Caco-2 (cell line): ENCODE data around the gene ANKS3. TPM values are rescaled to one million over a fixed set of nuclear protein-coding genes. Genes with fewer than 3 reads are reported as not detected.

Experiments used
- BruUV-seq: library from RNA; stranded (reverse); fragments of 400-500 nt; replicated peaks from 2 replicates; lab custom pipeline; 2021; lab: Mats Ljungman, UMichigan
- CTCF ChIA-PET: fragments of 300-600 bp; sonication (Branson Sonifier 250); formaldehyde crosslinking; loops from one replicate; lab custom pipeline; 2022; ENCODE audit warnings: antibody characterized with exemption; lab: Charles Lee
- POLR2A ChIA-PET: fragments of 300-600 bp; sonication (Branson Sonifier 250); formaldehyde crosslinking; loops from one replicate; lab custom pipeline; 2022; ENCODE audit warnings: antibody characterized with exemption; lab: Charles Lee
- DNase-seq, 2 experiments: peaks; one replicate each; pipeline versions ENCODE4 v3.0.0 to v3.0.0-alpha.2; 2020 to 2022
- H3K27me3 ChIP-seq: replicated peaks from 2 replicates; pipeline ENCODE4 v1.6.0; 2011; ENCODE audit warnings: low read length; ENCODE audit not compliant: control insufficient read depth, insufficient read depth
- H3K36me3 ChIP-seq: 2 replicates; pipeline ENCODE4 v1.5.1; 2011; ENCODE audit warnings: low read length; ENCODE audit not compliant: control insufficient read depth, insufficient read depth
- H3K4me1 ChIP-seq: fragments of 250-450 bp; sonication (Bioruptor Pico); 2 replicates; pipeline ENCODE4 v1.5.1; 2020; ENCODE audit warnings: mild to moderate bottlenecking
- H3K4me3 ChIP-seq: 2 replicates; pipeline ENCODE4 v1.5.1; 2011; ENCODE audit warnings: low read depth, mild to moderate bottlenecking, control low read depth, low read length
- H3K9me3 ChIP-seq: fragments of 250-450 bp; sonication (Bioruptor Pico); 2 replicates; pipeline ENCODE4 v1.5.1; 2020; ENCODE audit warnings: mild to moderate bottlenecking, moderate library complexity
- H3K27ac Mint-ChIP-seq: one replicate; pipeline ENCODE4 v1.8.0; 2022; ENCODE audit warnings: mixed read lengths; ENCODE audit not compliant: unreplicated experiment
- H3K27me3 Mint-ChIP-seq: one replicate; pipeline ENCODE4 v1.8.0; 2022; ENCODE audit warnings: mixed read lengths; ENCODE audit not compliant: insufficient read depth, unreplicated experiment
- H3K36me3 Mint-ChIP-seq: one replicate; pipeline ENCODE4 v1.8.0; 2022; ENCODE audit warnings: mild to moderate bottlenecking, mixed read lengths; ENCODE audit not compliant: insufficient read depth, unreplicated experiment
- H3K4me1 Mint-ChIP-seq: one replicate; pipeline ENCODE4 v1.8.0; 2022; ENCODE audit warnings: low read depth, mixed read lengths; ENCODE audit not compliant: unreplicated experiment
- H3K4me3 Mint-ChIP-seq: one replicate; pipeline ENCODE4 v1.8.0; 2022; ENCODE audit warnings: mild to moderate bottlenecking, moderate library complexity, mixed read lengths; ENCODE audit not compliant: unreplicated experiment
- H3K9me3 Mint-ChIP-seq: one replicate; pipeline ENCODE4 v1.8.0; 2022; ENCODE audit warnings: mixed read lengths; ENCODE audit not compliant: unreplicated experiment
- intact Hi-C: fragments of 100-400 bp; cut with micrococcal nuclease; formaldehyde crosslinking; loops from one replicate; pipeline ENCODE4 v1.10.0; 2022; ENCODE audit not compliant: unreplicated experiment
- total RNA-seq: library from RNA; stranded (reverse); gene quantifications from 2 replicates; pipeline ENCODE4 v1.2.3, GENCODE V29; 2022
- TF ChIP-seq, protein P1 (sequence below), 2 experiments: fragments of 200-600 bp in 1 of 2; IDR thresholded peaks; 1 replicate in 1 of 2; 2 replicates in 1 of 2; pipeline versions ENCODE4 v1.5.1 to v1.8.0; 2011 to 2022; ENCODE audit warnings: antibody characterized with exemption in 1 of 2, control low read depth in 1 of 2, inconsistent platforms in 1 of 2, low read depth in 1 of 2, low read length in 1 of 2, mild to moderate bottlenecking in 1 of 2, moderate library complexity in 1 of 2; ENCODE audit not compliant: insufficient read depth in 1 of 2, severe bottlenecking in 1 of 2, unreplicated experiment in 1 of 2

Gene ANKS3
- total RNA-seq, 1 experiment from 2014 or later: 28.1 TPM

DNA sequence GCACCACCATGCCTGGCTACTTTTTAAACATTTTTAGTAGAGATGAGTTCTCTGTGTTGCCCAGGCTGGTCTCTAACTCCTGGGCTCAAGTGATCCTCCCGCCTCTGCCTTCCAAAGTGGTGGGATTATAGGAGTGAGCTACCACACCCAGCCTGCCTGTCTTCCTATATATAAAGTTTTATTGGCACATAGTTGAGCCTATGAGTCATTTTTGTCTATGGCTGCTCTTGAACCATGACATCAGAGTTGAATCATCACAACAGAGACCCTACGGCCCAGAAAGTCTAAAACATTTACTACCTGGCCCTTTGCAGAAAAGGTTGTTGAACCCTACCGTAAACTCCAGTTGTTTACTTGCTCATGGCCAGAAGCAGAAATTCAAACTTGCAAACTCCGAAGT, 46.2 kb upstream of the ANKS3 start:
- Mint-ChIP-seq H3K27ac (no peak overlapping the region), H3K27me3 (no peaks in the 10 kb centered on the region), H3K36me3 (no peaks in the 10 kb centered on the region), H3K4me1 (no peaks in the 10 kb centered on the region), H3K4me3 (no peak overlapping the region), H3K9me3 (no peaks in the 10 kb centered on the region)
- intact Hi-C loops: no loop called here
- ChIA-PET CTCF (interaction anchor here (0.6 kb wide), 1 partner anchor 155 kb away, joined by 3 read pairs; no protein-coding TSS in a partner anchor), POLR2A (no interaction called here)
- BruUV-seq: no TSS peak
- TF ChIP-seq, protein P1, sequence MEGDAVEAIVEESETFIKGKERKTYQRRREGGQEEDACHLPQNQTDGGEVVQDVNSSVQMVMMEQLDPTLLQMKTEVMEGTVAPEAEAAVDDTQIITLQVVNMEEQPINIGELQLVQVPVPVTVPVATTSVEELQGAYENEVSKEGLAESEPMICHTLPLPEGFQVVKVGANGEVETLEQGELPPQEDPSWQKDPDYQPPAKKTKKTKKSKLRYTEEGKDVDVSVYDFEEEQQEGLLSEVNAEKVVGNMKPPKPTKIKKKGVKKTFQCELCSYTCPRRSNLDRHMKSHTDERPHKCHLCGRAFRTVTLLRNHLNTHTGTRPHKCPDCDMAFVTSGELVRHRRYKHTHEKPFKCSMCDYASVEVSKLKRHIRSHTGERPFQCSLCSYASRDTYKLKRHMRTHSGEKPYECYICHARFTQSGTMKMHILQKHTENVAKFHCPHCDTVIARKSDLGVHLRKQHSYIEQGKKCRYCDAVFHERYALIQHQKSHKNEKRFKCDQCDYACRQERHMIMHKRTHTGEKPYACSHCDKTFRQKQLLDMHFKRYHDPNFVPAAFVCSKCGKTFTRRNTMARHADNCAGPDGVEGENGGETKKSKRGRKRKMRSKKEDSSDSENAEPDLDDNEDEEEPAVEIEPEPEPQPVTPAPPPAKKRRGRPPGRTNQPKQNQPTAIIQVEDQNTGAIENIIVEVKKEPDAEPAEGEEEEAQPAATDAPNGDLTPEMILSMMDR (IDR thresholded peaks at IDR 0.05; ENCODE audit: insufficient read depth in 1 of 2, low read depth in 1 of 2, low read length in 1 of 2, severe bottlenecking in 1 of 2, unreplicated experiment in 1 of 2): no peak
- no peak for DNase-seq
- no peaks in the 10 kb centered on the region for H3K9me3 ChIP-seq
- no peak overlapping the region for H3K4me3 ChIP-seq
- no peaks in the 10 kb centered on the region for H3K27me3 ChIP-seq
- H3K4me1 ChIP-seq: no peaks in the 10 kb centered on the region
- no peaks in the 10 kb centered on the region for H3K36me3 ChIP-seq

DNA sequence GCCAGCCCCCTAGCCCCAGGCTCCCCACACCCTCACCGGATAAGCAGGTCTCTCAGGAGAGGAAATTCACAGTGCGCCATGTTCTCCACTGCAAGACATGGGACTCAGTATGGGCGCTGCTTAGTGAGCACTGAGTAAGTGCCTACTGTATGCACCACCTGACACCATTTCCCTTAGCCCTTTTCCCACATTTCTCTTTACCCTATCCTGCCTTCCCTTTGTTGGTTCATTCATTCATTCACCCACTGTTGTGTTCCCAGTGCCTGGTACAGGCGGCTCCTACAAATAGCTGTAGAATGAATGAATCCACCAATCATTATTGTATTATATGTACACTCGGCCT, 44.0 kb upstream of the ANKS3 start:
- peaks cover 7% of the 10 kb centered on the region for H3K4me1 Mint-ChIP-seq
- TF ChIP-seq, protein P1 (IDR thresholded peaks at IDR 0.05; ENCODE audit: insufficient read depth in 1 of 2, low read depth in 1 of 2, low read length in 1 of 2, severe bottlenecking in 1 of 2, unreplicated experiment in 1 of 2): no peak
- POLR2A ChIA-PET: no interaction called here

DNA sequence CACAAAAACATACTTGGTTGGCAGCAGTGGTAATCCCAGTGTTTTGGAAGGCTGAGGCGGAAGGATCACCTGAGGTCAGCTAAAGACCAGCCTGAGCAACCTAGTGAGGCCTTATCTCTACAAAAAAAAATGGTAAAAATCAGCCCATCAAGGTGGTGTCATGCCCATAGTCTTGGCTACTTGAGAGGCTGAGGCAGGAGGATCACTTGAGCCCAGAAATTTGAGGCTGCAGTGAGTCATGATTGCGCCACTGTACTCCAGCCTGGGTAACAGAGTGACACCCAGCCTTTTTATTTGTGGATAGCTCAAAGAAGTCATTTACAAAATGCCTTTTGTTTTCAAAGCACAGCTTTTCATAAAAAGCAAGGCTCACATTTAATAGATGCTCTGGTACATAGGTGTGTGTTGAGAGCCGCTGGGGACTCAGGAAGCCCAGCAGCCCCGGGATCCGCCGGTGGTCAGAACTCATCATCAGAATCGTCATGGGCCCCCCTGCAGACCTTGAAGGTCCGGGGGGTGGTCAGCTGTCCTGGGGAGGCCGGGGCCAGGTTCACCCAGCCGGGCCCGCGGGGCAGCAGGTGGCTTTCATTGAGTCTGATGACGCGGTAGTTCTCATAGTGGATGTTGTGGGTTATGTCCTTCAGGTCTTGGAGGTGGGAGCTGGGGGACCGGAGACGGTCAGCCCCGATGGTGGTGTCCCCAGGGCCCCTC, 43.4 kb upstream of the ANKS3 start:
- Histone ChIP-seq H3K4me3 (no peak overlapping the region), H3K4me1 (no peaks in the 10 kb centered on the region), H3K36me3 (no peaks in the 10 kb centered on the region), H3K9me3 (no peaks in the 10 kb centered on the region), H3K27me3 (no peaks in the 10 kb centered on the region)
- H3K27me3 Mint-ChIP-seq: no peaks in the 10 kb centered on the region
- H3K27ac Mint-ChIP-seq: no peak overlapping the region
- TF ChIP-seq, protein P1 (IDR thresholded peaks at IDR 0.05; ENCODE audit: insufficient read depth in 1 of 2, low read depth in 1 of 2, low read length in 1 of 2, severe bottlenecking in 1 of 2, unreplicated experiment in 1 of 2): no peak
- H3K9me3 Mint-ChIP-seq: no peaks in the 10 kb centered on the region
- no peaks in the 10 kb centered on the region for H3K36me3 Mint-ChIP-seq
- no peak for DNase-seq
- peaks cover 7% of the 10 kb centered on the region for H3K4me1 Mint-ChIP-seq
- H3K4me3 Mint-ChIP-seq: no peak overlapping the region
- intact Hi-C loops: no loop called here
- POLR2A ChIA-PET: no interaction called here
- CTCF ChIA-PET: no interaction called here
- BruUV-seq: no TSS peak

More for the DNA sequence above, 44.0 kb upstream of the ANKS3 start:
- no peaks in the 10 kb centered on the region for H3K4me1 ChIP-seq
- no peaks in the 10 kb centered on the region for H3K9me3 Mint-ChIP-seq
- H3K9me3 ChIP-seq: no peaks in the 10 kb centered on the region
- no peaks in the 10 kb centered on the region for H3K36me3 Mint-ChIP-seq
- intact Hi-C loops: no loop called here
- no peak overlapping the region for H3K27ac Mint-ChIP-seq
- no peak overlapping the region for H3K4me3 ChIP-seq
- H3K27me3 Mint-ChIP-seq: no peaks in the 10 kb centered on the region
- BruUV-seq: no TSS peak
- CTCF ChIA-PET: no interaction called here
- no peak for DNase-seq
- no peaks in the 10 kb centered on the region for H3K27me3 ChIP-seq
- H3K36me3 ChIP-seq: no peaks in the 10 kb centered on the region
- no peak overlapping the region for H3K4me3 Mint-ChIP-seq
